Central memory CD4-positive, alpha-beta T cell (primary cell): Measurements from ENCODE around the gene ZFYVE26.
A peak's percentile ranks its signal among the peaks of the same experiment; 100 is the strongest.
"Not testable (repeated sequence)": the region's sequence is repeated elsewhere in the genome, so short reads cannot be mapped to it uniquely, and the experiment has no call there.

Source experiments
- DNase-seq: peaks from one replicate; pipeline ENCODE4 v3.0.0; 2022

The ZFYVE26 gene

DNA sequence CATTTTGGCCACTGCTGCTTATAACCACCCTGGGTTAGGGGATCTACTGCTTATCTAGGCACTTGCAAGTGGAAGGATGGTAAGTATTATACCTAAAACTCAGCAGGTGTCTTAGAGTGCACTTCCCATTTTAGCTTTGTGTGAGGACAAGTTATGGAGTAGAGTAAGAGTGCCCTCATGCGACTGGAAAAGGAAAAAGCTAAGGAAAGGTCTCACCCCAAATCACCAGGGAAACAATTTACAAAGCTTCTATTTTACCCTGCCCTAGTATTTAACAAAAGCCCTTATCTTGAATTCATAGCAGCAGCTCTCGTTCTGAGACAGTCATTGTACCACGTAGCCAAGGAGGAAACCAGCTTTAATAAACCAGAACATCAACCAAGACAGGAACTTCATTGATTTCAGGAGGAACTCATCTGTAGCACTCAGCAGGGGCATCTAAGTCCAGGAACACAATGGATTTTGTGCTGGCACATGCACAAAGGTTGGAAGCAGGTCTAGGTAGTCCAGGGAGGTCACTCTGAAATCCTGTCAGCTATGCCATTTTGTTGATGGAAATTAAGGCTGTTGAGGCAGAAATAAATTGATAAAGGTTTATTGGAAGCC is 111.8 kb downstream of the ZFYVE26 start:
- DNase-seq, result peak; percentile 42

DNA sequence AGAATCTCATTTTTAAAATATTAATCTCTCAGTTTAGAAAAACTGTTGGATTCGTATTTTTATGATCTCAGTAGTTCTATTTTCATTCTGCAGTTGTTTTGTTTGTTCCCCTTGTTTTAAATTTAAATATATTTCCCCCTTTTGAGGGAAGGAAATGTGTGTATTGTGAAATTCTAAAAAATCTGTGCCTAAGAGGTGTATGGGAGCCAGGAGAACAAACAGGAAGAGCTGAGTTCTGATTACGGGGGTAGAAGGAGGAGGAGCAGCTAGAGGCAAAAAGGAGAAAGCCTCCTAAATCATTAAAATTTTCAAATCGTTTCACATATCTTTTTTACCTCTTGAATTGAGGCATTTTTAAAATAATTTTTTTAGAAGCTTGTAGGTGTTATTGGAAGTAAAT is 112.4 kb downstream of the ZFYVE26 start:
- no peak for DNase-seq

DNA sequence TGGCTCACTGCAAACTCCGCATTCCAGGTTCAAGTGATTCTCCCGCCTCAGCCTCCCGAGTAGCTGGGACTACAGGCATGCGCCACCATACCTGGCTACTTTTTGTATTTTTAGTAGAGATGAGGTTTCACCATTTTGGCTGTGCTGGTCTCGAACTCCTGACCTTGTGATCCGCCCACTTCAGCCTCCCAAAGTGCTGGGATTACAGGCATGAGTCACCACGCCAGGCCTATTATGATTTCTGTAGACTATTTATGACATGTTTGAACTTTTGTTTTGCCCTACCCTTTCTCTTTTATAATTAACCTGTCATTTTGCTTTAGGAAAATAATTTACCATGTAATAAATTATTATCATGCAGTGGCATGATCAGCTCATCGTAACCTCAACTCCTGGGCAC is 114.9 kb downstream of the ZFYVE26 start, which contains the start of gene RDH12:
RDH12 (plus strand) TSS at position 395 of the 400 bp plus-strand sequence. CDS start 20,757 bp downstream, outside the sequence.
- not testable (repeated sequence) for DNase-seq

DNA sequence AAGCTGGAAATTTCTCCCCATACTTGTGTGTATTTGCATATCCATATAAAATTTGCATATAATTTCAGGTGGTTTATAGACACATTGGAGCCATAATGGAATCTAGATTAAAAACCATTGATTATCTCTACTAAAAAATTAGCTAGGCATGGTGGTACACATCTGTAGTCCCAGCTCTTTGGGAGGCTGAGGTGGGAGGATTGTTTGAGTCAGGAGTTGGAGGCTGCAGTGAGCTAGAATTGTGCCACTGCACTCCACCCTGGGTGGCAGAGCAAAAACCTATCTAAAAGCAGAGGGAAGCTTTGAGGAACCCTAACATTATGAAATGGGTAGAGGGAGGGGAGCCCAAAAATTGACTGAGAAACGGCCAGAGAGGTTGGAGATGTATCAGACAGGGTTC is 118.2 kb downstream of the ZFYVE26 start:
- no peak for DNase-seq

DNA sequence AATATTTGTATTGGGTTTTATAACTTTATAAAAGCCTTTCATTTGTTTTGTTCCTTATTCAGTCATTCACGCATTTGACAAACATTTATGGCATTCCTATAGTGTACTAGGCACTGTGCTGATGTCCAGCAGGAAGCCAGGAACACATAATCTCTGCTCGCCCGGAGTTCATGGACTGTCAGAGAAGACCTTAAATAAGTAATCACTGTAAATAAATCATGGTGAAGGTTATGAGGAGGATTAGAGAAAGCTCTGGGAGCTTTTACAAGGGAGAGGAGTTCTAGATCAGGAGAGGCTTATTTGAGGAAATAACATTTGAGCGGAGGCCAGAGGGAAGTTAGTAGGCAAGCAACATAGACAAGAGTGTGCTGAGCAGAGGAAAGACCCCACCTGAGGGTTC is 119.4 kb downstream of the ZFYVE26 start:
- DNase-seq, result no peak
